Neural crest cell (in vitro differentiated cells): ENCODE measurements around the gene RASSF1. TPM values are rescaled to one million over a fixed set of nuclear protein-coding genes. Genes with fewer than 3 reads are reported as not detected.

Experiments used
- DNase-seq: peaks from one replicate; pipeline ENCODE4 v3.0.0; 2021; ENCODE audit warnings: low read depth, mixed read lengths, low spot score
- H3K27ac Mint-ChIP-seq: one replicate; pipeline ENCODE4 v1.8.0; 2021; ENCODE audit warnings: mild to moderate bottlenecking, mixed read lengths; ENCODE audit not compliant: unreplicated experiment
- H3K27me3 Mint-ChIP-seq: 2 replicates; pipeline ENCODE4 v1.8.0; 2021; ENCODE audit warnings: low read depth, mild to moderate bottlenecking, mixed read lengths
- H3K36me3 Mint-ChIP-seq: 2 replicates; pipeline ENCODE4 v1.8.0; 2021; ENCODE audit warnings: low read depth, mild to moderate bottlenecking, mixed read lengths
- H3K4me1 Mint-ChIP-seq: 2 replicates; pipeline ENCODE4 v1.8.0; 2021; ENCODE audit warnings: mixed read lengths
- H3K4me3 Mint-ChIP-seq: one replicate; pipeline ENCODE4 v1.8.0; 2021; ENCODE audit warnings: mild to moderate bottlenecking, mixed read lengths
- H3K9me3 Mint-ChIP-seq: 2 replicates; pipeline ENCODE4 v1.8.0; 2021; ENCODE audit warnings: mixed read lengths
- CTCF ChIP-seq: fragments of 200-600 bp; sonication (generic); conservative IDR thresholded peaks from 2 replicates; pipeline ENCODE4 v1.5.0; 2021; ENCODE audit warnings: antibody characterized with exemption, mild to moderate bottlenecking
- total RNA-seq: library from RNA; stranded (reverse); gene quantifications from 2 replicates; pipeline ENCODE4 v1.2.1, GENCODE V29; 2021

Gene RASSF1
- total RNA-seq, 1 donor from 2014 or later, result 15.1 TPM

- Mint-ChIP-seq H3K27ac (peak overlapping the region; percentile 57), H3K27me3 (peaks cover 13% of the 10 kb centered on the region), H3K4me1 (peaks cover 38% of the 10 kb centered on the region), H3K36me3 (no peaks in the 10 kb centered on the region), H3K4me3 (peak overlapping the region; percentile 70), H3K9me3 (no peaks in the 10 kb centered on the region)
- no peak for TF ChIP-seq CTCF
- DNase-seq, result no peak
Measured at GRCh38 chr3:50334339-50335075, 6.1 kb downstream of the RASSF1 start.

- peaks cover 35% of the 10 kb centered on the region for H3K4me1 Mint-ChIP-seq
- no peaks in the 10 kb centered on the region for H3K36me3 Mint-ChIP-seq
- no peak overlapping the region for H3K27ac Mint-ChIP-seq
- H3K4me3 Mint-ChIP-seq, result peak overlapping the region; percentile 70
- DNase-seq, result no peak
- no peaks in the 10 kb centered on the region for H3K9me3 Mint-ChIP-seq
- TF ChIP-seq CTCF, result no peak
- peaks cover 8% of the 10 kb centered on the region for H3K27me3 Mint-ChIP-seq
Measured at GRCh38 chr3:50333744-50334328, 6.8 kb downstream of the RASSF1 start.

GRCh38 chr3:50331364-50331907 lies 9.2 kb downstream of the RASSF1 start:
- no peaks in the 10 kb centered on the region for H3K9me3 Mint-ChIP-seq
- H3K36me3 Mint-ChIP-seq, result peaks cover 5% of the 10 kb centered on the region
- H3K4me3 Mint-ChIP-seq, result peak overlapping the region; percentile 59
- TF ChIP-seq CTCF, result no peak
- H3K27me3 Mint-ChIP-seq, result no peaks in the 10 kb centered on the region
- H3K27ac Mint-ChIP-seq, result no peak overlapping the region
- peaks cover 30% of the 10 kb centered on the region for H3K4me1 Mint-ChIP-seq
- no peak for DNase-seq

GRCh38 chr3:50330330-50330729 lies 10.3 kb downstream of the RASSF1 start:
- peaks cover 5% of the 10 kb centered on the region for H3K36me3 Mint-ChIP-seq
- H3K27ac Mint-ChIP-seq, result no peak overlapping the region
- H3K27me3 Mint-ChIP-seq, result no peaks in the 10 kb centered on the region
- no peak for DNase-seq
- H3K4me3 Mint-ChIP-seq, result peak overlapping the region; percentile 59
- H3K4me1 Mint-ChIP-seq, result peaks cover 22% of the 10 kb centered on the region
- TF ChIP-seq CTCF, result no peak
- H3K9me3 Mint-ChIP-seq, result no peaks in the 10 kb centered on the region

GRCh38 chr3:50327943-50328691 lies 12.5 kb downstream of the RASSF1 start, which contains the start of gene TUSC2:
TSS of gene TUSC2 (minus strand) at chr3:50328223. CDS start at chr3:50328099, 124 bp downstream.
- peak; percentile 93 for DNase-seq
- no peaks in the 10 kb centered on the region for H3K27me3 Mint-ChIP-seq
- peaks cover 32% of the 10 kb centered on the region for H3K4me1 Mint-ChIP-seq
- H3K36me3 Mint-ChIP-seq, result peaks cover 5% of the 10 kb centered on the region
- peak within 1 kb of the TSS; percentile 93 for H3K27ac Mint-ChIP-seq
- TF ChIP-seq CTCF, result no peak
- peak within 1 kb of the TSS; percentile 96 for H3K4me3 Mint-ChIP-seq
- no peaks in the 10 kb centered on the region for H3K9me3 Mint-ChIP-seq
